GM21786 (cell line): ENCODE results near the gene EDIL3.
"Not testable (repeated sequence)": the region's sequence is repeated elsewhere in the genome, so short reads cannot be mapped to it uniquely, and the experiment has no call there.

Experiments used
- ATAC-seq: cut with Tn5 transposase; IDR thresholded peaks from one replicate; pipeline ENCODE4 v1.9.1; 2021; ENCODE audit not compliant: unreplicated experiment

The EDIL3 gene

DNA sequence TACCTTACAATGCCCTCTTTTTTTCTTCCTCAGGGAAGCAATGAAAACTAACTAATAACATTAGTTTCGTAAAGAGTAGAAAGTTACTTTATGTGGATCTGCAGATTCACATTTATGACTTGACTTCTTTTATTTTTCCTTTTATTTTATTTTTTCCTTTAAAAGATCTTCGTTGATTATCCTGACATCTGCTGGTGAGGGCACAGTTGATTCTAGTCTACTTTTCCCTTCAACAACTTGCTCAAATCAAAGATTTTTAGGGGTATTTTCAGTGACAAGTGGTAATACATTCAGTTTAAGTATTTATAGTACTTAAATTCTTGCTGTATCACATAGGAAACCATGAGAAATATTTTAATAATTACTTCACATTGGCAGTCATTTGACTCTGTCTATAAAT, 4.9 kb downstream of the EDIL3 start:
- no peak for ATAC-seq

GRCh38 chr5:84378961-84379360, 5.7 kb downstream of the EDIL3 start:
- ATAC-seq: no peak

DNA sequence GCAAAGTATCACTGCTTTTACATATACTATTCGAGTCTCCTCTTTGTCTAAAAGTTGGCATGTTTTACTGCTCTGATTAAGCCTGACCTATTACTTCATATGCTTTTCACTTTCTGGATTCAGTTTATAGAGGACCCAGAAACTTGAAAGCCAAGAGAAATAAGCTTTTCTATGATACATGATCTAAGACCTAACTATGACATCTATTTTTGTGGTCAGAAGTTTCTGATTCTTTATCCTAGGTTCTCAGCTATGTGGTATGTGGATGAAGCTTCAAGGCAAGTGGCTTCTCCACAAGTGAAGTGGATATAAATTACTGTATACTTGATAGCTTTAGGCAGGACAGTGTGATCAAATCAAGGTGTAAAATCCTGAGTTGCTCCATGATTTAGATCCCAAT, 6.3 kb downstream of the EDIL3 start:
- no peak for ATAC-seq

- ATAC-seq: no peak
These were observed 8.3 kb downstream of the EDIL3 start for GRCh38 chr5:84376346-84376745.

- ATAC-seq: no peak
These were observed 10.1 kb downstream of the EDIL3 start for GRCh38 chr5:84374568-84374967.

GRCh38 chr5:84373506-84373905, 11.2 kb downstream of the EDIL3 start:
- no peak for ATAC-seq

- no peak for ATAC-seq
These were observed 12.5 kb downstream of the EDIL3 start for GRCh38 chr5:84372066-84372695.

DNA sequence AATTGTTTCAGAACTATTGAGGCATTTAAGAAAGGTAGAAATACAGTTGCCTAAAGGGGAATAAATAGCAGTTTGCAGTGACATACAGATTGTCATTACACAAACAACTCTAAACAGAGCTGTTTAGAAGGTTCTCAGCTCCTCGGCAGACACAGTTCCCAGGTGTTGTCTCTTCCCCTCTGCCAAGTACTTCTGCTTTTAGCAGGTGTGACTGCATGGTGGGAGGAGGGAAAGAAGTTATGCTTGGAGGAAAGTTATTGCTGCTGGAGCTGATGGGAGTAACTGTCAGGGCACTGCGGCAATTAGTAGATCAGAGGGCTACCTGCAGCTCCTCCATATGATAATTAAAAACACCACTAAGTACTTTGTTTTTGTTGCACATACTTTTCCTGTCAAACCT, 14.5 kb downstream of the EDIL3 start:
- ATAC-seq: no peak

DNA sequence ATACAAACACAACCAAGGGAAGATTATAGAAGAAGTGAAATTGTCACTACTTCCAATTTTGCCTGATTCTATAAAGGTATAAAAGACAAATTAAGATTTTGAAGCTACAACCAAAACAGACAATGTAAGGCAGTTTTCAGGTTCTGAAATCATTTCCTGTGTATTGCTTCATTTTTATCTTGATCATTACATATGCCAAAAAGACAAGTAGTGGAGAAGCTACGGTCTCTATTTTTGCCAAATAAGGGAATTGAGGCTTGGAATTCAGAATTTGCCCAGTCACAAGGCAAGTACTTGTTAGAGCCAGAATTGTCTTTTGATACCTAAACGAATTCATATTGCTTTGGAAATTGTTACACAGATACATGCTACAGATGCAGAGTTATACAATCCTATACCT, 20.6 kb downstream of the EDIL3 start:
- no peak for ATAC-seq

GRCh38 chr5:84362061-84362720, 22.5 kb downstream of the EDIL3 start:
- no peak for ATAC-seq

DNA sequence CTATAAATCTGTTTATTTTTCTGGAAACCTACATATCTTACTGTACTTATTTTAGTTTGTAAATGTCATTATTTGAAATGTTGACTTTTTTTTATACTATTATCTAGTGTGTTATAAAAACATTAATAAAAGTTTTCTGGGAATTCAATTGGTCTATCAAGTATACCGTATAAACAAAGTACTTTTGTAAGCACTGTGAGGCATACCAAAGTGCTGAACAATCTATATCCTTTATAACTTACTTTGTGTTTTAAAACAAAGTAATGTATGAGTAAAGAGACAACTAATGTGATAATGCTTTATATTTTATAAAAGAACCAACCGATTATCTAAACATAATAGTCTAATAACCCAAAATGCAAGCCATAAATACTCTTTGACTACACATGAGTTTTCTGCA, 23.1 kb downstream of the EDIL3 start:
- ATAC-seq: no peak

GRCh38 chr5:84360056-84360455, 24.6 kb downstream of the EDIL3 start:
- ATAC-seq: no peak

- ATAC-seq: no peak
These were observed 30.6 kb downstream of the EDIL3 start for GRCh38 chr5:84354101-84354500.

- ATAC-seq: no peak
These were observed 39.9 kb downstream of the EDIL3 start for GRCh38 chr5:84344788-84345187.

DNA sequence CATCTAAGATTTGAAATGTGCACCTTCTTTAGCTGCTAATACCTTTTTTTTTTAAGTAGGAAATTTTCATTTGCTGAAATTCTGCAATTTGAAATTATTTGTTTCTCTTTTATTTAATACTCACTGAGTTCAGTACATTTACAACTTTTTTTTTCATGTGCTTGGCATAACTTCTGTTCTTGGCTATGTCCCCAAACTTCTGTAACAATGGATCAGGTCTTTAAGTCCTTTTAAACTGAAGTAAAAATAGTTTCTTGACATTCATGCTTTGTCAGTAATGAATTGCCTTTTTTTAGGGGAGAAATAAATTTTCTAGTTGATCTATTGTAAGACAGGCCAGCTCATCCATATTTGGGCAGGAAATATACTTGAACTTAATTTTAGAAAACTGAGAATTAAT, 41.5 kb downstream of the EDIL3 start:
- no peak for ATAC-seq

DNA sequence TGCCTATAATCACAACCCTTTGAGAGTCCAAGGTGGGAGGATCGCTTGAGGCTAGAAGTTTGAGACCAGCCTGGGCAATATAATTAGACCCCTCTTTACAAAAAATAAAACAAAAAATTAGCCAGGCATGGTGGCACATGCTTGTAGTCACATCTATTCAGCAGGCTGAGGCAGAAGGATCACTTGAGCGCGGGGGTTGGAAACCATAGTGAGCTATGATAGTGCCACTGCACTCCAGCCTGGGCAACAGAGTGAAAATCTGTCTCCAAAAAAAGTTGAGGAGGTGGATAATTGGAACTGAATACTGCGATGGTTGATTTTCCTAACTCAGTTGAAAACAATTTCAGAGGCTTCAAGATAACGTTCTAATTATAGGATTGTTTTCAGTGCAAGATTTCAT, 52.6 kb downstream of the EDIL3 start:
- ATAC-seq: no peak

- no peak for ATAC-seq
These were observed 57.1 kb downstream of the EDIL3 start for GRCh38 chr5:84327591-84327990.

GRCh38 chr5:84322646-84323045, 62.0 kb downstream of the EDIL3 start:
- ATAC-seq: no peak

- ATAC-seq: not testable (repeated sequence)
These were observed 66.9 kb downstream of the EDIL3 start for GRCh38 chr5:84317826-84318225.

GRCh38 chr5:84312280-84312679, 72.4 kb downstream of the EDIL3 start:
- ATAC-seq: not testable (repeated sequence)

GRCh38 chr5:84309850-84310249, 74.8 kb downstream of the EDIL3 start:
- ATAC-seq: not testable (repeated sequence)

DNA sequence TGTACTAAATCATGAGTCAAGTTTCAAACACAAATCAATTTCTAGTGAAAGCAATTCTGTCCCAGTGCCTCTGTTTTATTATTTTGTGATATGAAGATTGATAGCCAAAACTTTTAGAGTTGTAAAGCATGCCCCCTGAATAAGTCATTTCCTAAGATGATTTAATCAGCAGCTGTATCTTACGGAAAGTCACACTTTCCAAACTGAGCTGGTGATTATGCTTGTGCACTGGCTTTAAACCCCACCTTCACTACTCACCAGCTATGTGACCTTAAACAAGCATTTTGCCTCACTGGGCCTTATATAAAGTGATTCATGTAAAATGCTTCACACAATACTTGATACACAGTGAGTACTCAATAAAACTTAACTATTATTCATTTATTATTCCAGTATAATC, 78.1 kb downstream of the EDIL3 start:
- no peak for ATAC-seq

DNA sequence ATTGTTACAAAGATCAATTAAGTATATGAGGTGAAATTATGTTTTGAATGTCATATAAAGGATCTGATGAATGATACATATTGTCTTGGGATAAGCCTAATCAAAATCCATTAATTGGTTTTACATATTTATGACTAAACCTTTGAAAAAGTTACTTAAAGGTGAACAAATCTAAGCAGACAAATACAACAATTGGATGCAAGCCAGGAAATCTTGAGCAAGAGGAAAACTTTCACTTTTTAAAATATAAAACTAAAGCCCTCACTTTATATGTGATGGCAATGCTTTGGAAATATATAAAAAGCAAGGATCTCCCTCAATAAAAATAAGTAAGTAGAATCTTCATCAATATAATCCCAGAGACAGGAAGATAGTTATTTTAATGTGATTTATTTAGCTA, 80.1 kb downstream of the EDIL3 start:
- no peak for ATAC-seq
